Measurements from ENCODE around the gene ADM. TPM values are rescaled to one million over a fixed set of nuclear protein-coding genes. Genes with fewer than 3 reads are reported as not detected.

Gene ADM
- total and polyA plus RNA-seq, 12 donors = 5.1 to 63.7 (median 10.8) TPM

DNA sequence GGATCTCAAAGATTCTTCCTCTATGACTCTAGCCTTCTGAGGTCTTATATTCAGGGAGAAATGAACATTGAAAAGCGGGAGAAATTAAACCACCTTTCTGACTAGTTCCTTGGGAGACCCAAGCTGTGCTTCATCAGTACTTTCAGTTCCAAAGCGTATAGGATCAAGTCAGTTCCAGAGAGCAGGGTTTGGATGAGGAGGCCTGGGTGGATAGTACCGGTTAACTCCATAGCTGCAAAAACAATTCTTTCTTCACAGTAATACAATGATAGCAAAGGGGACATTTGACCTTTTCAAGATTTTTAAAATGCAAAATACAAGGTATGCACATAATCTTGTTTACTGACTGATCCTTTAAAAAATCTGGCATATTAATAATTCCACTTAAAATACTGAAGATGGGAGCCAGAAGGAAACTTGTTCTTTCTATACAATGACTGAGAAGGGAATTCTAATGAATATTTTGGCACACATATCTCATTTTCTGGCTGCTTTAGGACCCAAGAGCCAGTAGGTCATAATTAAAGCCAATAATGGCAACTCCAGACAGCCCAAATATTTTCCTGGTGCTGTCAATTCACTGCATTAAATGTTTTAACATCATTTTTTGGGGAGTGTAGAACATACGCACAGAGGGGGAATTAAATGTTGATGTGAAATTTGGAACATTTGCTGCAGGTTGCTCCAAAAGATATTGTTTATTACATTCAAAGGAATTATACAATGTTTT is 16.0 kb downstream of the ADM start:
- intact Hi-C loops (cut with DNase I) = loop anchor here in 9 of 10 donors (5.0 to 10.0 kb wide), 7 partner anchors 114 to 796 kb away; no protein-coding TSS in a partner anchor
- 87 to 92% methylated on average over 4 of the region's 4 CpGs for WGBS, 2 donors
- Histone ChIP-seq H3K36me3 (no peaks in the 10 kb centered on the region), H3K9me3 (no peaks in the 10 kb centered on the region), H3K27ac (no peak overlapping the region), H3K4me1 (peaks cover 0 to 40% (median 21%) of the 10 kb centered on the region in 9 donors), H3K27me3 (no peaks in the 10 kb centered on the region), H3K4me3 (no peak overlapping the region)
- DNase-seq = no peak
- TF ChIP-seq, protein P1, sequence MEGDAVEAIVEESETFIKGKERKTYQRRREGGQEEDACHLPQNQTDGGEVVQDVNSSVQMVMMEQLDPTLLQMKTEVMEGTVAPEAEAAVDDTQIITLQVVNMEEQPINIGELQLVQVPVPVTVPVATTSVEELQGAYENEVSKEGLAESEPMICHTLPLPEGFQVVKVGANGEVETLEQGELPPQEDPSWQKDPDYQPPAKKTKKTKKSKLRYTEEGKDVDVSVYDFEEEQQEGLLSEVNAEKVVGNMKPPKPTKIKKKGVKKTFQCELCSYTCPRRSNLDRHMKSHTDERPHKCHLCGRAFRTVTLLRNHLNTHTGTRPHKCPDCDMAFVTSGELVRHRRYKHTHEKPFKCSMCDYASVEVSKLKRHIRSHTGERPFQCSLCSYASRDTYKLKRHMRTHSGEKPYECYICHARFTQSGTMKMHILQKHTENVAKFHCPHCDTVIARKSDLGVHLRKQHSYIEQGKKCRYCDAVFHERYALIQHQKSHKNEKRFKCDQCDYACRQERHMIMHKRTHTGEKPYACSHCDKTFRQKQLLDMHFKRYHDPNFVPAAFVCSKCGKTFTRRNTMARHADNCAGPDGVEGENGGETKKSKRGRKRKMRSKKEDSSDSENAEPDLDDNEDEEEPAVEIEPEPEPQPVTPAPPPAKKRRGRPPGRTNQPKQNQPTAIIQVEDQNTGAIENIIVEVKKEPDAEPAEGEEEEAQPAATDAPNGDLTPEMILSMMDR (IDR thresholded peaks at IDR 0.05) = no peak
- no peak for ATAC-seq

DNA sequence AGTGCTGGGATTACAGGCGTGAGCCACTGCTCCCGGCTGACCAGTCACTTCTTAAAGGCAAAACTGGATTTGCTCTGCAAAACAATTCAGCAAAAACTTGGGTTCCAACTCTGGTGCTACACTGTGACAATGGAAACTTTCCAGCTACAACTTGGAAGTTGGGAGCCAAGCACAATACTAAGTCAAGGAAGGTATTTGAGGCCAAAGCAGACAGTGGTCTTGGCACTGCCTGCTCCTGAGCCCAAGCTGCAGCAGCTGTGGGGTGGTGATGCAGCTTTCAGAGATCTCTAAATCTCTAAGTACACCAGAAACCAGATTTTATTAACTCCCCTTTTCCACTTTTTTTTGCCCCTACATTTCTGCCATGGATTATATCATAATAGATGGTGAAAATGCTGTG is 17.5 kb downstream of the ADM start:
- Histone ChIP-seq H3K4me1 (peaks cover 5 to 51% (median 32%) of the 10 kb centered on the region in 9 donors), H3K27me3 (no peaks in the 10 kb centered on the region), H3K36me3 (no peaks in the 10 kb centered on the region), H3K9me3 (peaks cover 0 to 3% (median 0%) of the 10 kb centered on the region in 11 donors), H3K27ac (peak overlapping the region in 4 of 10 donors; percentile 17 to 59 (median 30)), H3K4me3 (no peak overlapping the region)
- peak in 1 of 8 donors; percentile 29 for ATAC-seq
- 78 to 81% methylated on average over 2 of the region's 2 CpGs for WGBS, 2 donors
- no peak for DNase-seq
- TF ChIP-seq, protein P1 (IDR thresholded peaks at IDR 0.05) = no peak
- intact Hi-C loops (cut with DNase I) = loop anchor here in 9 of 10 donors (2.0 to 10.0 kb wide), 8 partner anchors 115 to 798 kb away; no protein-coding TSS in a partner anchor

DNA sequence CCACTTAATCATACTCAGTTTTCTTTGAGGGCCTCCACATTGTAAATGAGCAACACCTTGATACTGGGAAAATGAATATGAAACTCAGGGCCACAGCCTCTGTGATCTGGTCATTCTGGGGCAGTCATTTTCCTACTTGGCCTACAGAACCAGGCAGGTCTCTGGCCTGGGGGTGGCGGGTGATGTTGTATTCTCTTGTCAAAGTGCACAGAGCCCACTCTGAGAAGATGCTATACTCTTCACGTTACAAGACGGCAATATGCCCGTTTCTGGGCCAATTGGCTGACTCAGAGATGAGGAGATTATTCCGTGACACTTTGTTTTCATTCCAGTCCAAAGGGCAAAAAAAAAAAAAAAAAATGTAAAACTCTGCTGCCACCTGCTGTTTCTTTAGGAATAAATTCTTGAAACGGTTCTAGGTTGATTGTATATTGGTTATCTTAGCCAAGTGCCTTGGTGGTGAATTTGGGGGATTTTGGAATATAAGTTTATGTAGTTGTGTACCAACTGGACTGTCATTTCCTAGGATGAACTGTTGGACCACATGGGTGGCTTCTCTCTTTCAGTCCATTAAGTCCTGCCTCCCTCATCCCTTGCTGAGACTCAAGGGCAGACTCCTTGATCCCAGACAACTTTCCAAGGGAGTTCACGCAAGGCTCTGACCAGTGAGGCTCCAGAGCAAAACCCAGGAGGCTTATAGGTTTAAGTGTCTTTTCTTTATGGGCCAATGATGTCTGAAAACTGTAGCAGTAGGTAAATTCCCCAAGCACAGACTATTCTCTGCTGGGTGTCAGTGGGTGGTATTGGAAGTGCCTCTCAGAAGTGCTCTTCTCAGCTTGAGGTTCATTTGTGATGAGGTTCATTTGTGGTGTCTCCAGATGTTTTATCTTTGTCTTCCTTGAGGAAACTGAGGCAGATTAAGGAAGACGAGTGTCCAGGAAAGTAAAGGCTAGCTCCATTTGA is 18.2 kb downstream of the ADM start:
- no peak overlapping the region for H3K4me3 ChIP-seq
- peak; percentile 23 to 65 (median 59) for ATAC-seq
- H3K27ac ChIP-seq = peak overlapping the region in 5 of 10 donors; percentile 17 to 59 (median 25)
- intact Hi-C loops (cut with DNase I) = loop anchor here in 9 of 10 donors (1.0 to 10.0 kb wide), 9 partner anchors 116 to 798 kb away; no protein-coding TSS in a partner anchor
- DNase-seq = peak in 1 of 2 donors; percentile 46
- WGBS, 2 donors = 31 to 33% methylated on average over 8 of the region's 8 CpGs
- no peaks in the 10 kb centered on the region for H3K27me3 ChIP-seq
- no peaks in the 10 kb centered on the region for H3K36me3 ChIP-seq
- H3K9me3 ChIP-seq = peaks cover 0 to 9% (median 0%) of the 10 kb centered on the region in 11 donors
- TF ChIP-seq, protein P1 (IDR thresholded peaks at IDR 0.05) = peak; percentile 33 to 75 (median 62)
- peaks cover 5 to 58% (median 34%) of the 10 kb centered on the region in 9 donors for H3K4me1 ChIP-seq

DNA sequence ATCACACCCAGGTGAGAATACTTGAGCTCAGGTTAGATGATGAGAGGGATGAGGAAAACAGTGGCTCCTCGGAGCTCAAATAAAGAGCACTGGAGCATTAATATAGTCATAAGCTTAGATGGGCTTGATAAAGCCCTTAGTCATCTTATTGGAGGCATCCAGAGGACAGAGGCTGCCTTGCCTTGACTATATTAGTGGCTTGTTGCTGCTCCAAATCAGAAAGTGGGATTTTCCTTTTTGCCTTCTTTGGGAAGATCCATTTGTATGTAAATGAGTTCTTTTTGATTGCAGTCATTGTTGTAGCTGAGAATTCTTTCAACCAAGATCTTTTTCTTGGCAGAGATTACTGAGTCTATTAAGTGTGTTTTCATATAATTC is 18.9 kb downstream of the ADM start:
- H3K36me3 ChIP-seq = no peaks in the 10 kb centered on the region
- no peak overlapping the region for H3K27ac ChIP-seq
- no peak overlapping the region for H3K4me3 ChIP-seq
- DNase-seq (no peak), ATAC-seq (no peak)
- 42 to 57% methylated on average over 1 of the region's 1 CpG for WGBS, 2 donors
- TF ChIP-seq, protein P1 (IDR thresholded peaks at IDR 0.05) = no peak
- H3K27me3 ChIP-seq = no peaks in the 10 kb centered on the region
- peaks cover 5 to 65% (median 40%) of the 10 kb centered on the region in 9 donors for H3K4me1 ChIP-seq
- intact Hi-C loops (cut with DNase I) = loop anchor here in 9 of 10 donors (1.0 to 10.0 kb wide), 9 partner anchors 116 to 799 kb away; no protein-coding TSS in a partner anchor
- H3K9me3 ChIP-seq = peaks cover 0 to 9% (median 0%) of the 10 kb centered on the region in 11 donors

Data from heart right ventricle (tissue), 16 donors.